GM23338 (cell line): ENCODE data around the gene ST8SIA3. TPM values are rescaled to one million over a fixed set of nuclear protein-coding genes. Genes with fewer than 3 reads are reported as not detected.

Source experiments
- ATAC-seq: fragments of 200-7000 bp; cut with Tn5 transposase; 3 replicates; pipeline ENCODE4 v1.9.1; 2020
- DNase-seq: peaks from one replicate; pipeline ENCODE4 v3.0.0-alpha.2; 2015; ENCODE audit warnings: low spot score
- H2AFZ ChIP-seq: fragments of 200-600 bp; sonication (generic); 2 replicates; pipeline ENCODE4 v1.8.0; 2016; ENCODE audit warnings: antibody characterized with exemption, mild to moderate bottlenecking, moderate library complexity
- H3F3A ChIP-seq: fragments of 200-600 bp; sonication (generic); replicated peaks from 2 replicates; pipeline ENCODE4 v1.8.0; 2017; ENCODE audit warnings: antibody characterized with exemption, mixed run types, low read depth
- H3K27ac ChIP-seq: fragments of 200-600 bp; sonication (generic); 2 replicates; pipeline ENCODE4 v1.6.1; 2016; ENCODE audit warnings: low read depth
- H3K27me3 ChIP-seq: fragments of 200-600 bp; sonication (generic); 2 replicates; pipeline ENCODE4 v1.8.0; 2016; ENCODE audit warnings: mild to moderate bottlenecking, mixed run types, moderate library complexity; ENCODE audit not compliant: insufficient read depth
- H3K36me3 ChIP-seq: fragments of 200-600 bp; sonication (generic); 2 replicates; pipeline ENCODE4 v1.8.0; 2016; ENCODE audit warnings: mild to moderate bottlenecking; ENCODE audit not compliant: insufficient read depth
- H3K4me1 ChIP-seq: fragments of 200-600 bp; sonication (generic); 2 replicates; pipeline ENCODE4 v1.8.0; 2016; ENCODE audit warnings: mild to moderate bottlenecking, moderate library complexity; ENCODE audit not compliant: insufficient read depth
- H3K4me2 ChIP-seq: fragments of 200-600 bp; sonication (generic); 2 replicates; pipeline ENCODE4 v1.7.1; 2017; ENCODE audit warnings: mixed run types
- H3K4me3 ChIP-seq: fragments of 200-600 bp; sonication (generic); 2 replicates; pipeline ENCODE4 v1.6.1; 2016; ENCODE audit warnings: mixed run types
- H3K79me2 ChIP-seq: fragments of 200-600 bp; sonication (generic); replicated peaks from 2 replicates; pipeline ENCODE4 v1.8.0; 2017; ENCODE audit warnings: mild to moderate bottlenecking; ENCODE audit not compliant: insufficient read depth
- H3K9me2 ChIP-seq: fragments of 200-600 bp; sonication (generic); 2 replicates; pipeline ENCODE4 v1.8.0; 2017; ENCODE audit not compliant: insufficient read depth
- H4K20me1 ChIP-seq: fragments of 200-600 bp; sonication (generic); replicated peaks from 2 replicates; pipeline ENCODE4 v1.8.0; 2017; ENCODE audit warnings: mild to moderate bottlenecking; ENCODE audit not compliant: insufficient read depth
- H3K27ac Mint-ChIP-seq: 2 replicates; pipeline ENCODE4 v1.8.0; 2020; ENCODE audit warnings: inconsistent platforms, mild to moderate bottlenecking, moderate library complexity, mixed read lengths
- H3K27me3 Mint-ChIP-seq: 3 replicates; pipeline ENCODE4 v1.8.0; 2022; ENCODE audit warnings: low read depth, mild to moderate bottlenecking, moderate library complexity, mixed read lengths, inconsistent platforms; ENCODE audit not compliant: insufficient read depth, poor library complexity
- H3K36me3 Mint-ChIP-seq: 3 replicates; pipeline ENCODE4 v1.8.0; 2021; ENCODE audit warnings: low read depth, mild to moderate bottlenecking, inconsistent platforms, moderate library complexity, mixed read lengths
- H3K4me1 Mint-ChIP-seq: 3 replicates; pipeline ENCODE4 v1.8.0; 2020; ENCODE audit warnings: mild to moderate bottlenecking, inconsistent platforms, mixed read lengths
- H3K4me3 Mint-ChIP-seq: 3 replicates; pipeline ENCODE4 v1.8.0; 2021; ENCODE audit warnings: moderate library complexity, mild to moderate bottlenecking, inconsistent platforms, mixed read lengths
- H3K9me3 Mint-ChIP-seq: 3 replicates; pipeline ENCODE4 v1.8.0; 2020; ENCODE audit warnings: moderate library complexity, mild to moderate bottlenecking, inconsistent platforms, mixed read lengths
- CREB1 ChIP-seq: fragments of 250-450 bp; sonication (Bioruptor Pico); IDR thresholded peaks from 2 replicates; pipeline ENCODE4 v1.5.0; 2020; ENCODE audit warnings: low read depth, mild to moderate bottlenecking, moderate library complexity
- CTCF ChIP-seq, 2 experiments: fragments of 200-600 bp in 1 of 2; sonication (generic) in 1 of 2; conservative IDR thresholded peaks; 2 replicates each; pipeline versions ENCODE4 v1.5.1 to v1.6.1; 2016 to 2017; ENCODE audit warnings: antibody characterized with exemption in 2 of 2, low read depth in 2 of 2, mild to moderate bottlenecking in 2 of 2, moderate library complexity in 1 of 2
- JUNB ChIP-seq: IDR thresholded peaks from one replicate; pipeline ENCODE4 v1.6.1; 2016; ENCODE audit warnings: antibody characterized with exemption; ENCODE audit not compliant: unreplicated experiment
- NANOG ChIP-seq: IDR thresholded peaks from 2 replicates; pipeline ENCODE4 v1.6.1; 2016; ENCODE audit warnings: antibody characterized with exemption, borderline replicate concordance
- STAT1 ChIP-seq: IDR thresholded peaks from one replicate; pipeline ENCODE4 v1.6.1; 2016; ENCODE audit warnings: antibody characterized with exemption; ENCODE audit not compliant: unreplicated experiment
- ZNF114 ChIP-seq: fragments of 250-450 bp; sonication (Bioruptor Pico); IDR thresholded peaks from 2 replicates; pipeline ENCODE4 v1.5.0; 2020; ENCODE audit warnings: mild to moderate bottlenecking, moderate library complexity
- ZNF331 ChIP-seq: fragments of 250-450 bp; sonication (Bioruptor Pico); IDR thresholded peaks from 2 replicates; pipeline ENCODE4 v1.5.0; 2020; ENCODE audit warnings: low read depth, mild to moderate bottlenecking, moderate library complexity
- polyA plus RNA-seq: library from polyadenylated mRNA; unstranded; fragments of >200 nt; fragmentation: Nextera tagmentation; extraction: Ambion mirVana; gene quantifications from 2 replicates; pipeline ENCODE4 v1.2.1, GENCODE V29; 2016
- total RNA-seq: library from RNA; depleted of rRNA; stranded (reverse); fragments of >200 nt; shearing (Covaris generic); gene quantifications from 2 replicates; pipeline ENCODE4 v1.2.3, GENCODE V29; 2014
- TF ChIP-seq, protein P1 (sequence below): IDR thresholded peaks from 2 replicates; pipeline ENCODE4 v1.6.1; 2016; ENCODE audit warnings: antibody characterized with exemption
- TF ChIP-seq, protein P2 (sequence below): fragments of 250-450 bp; sonication (Bioruptor Pico); IDR thresholded peaks from 2 replicates; pipeline ENCODE4 v1.5.0; 2020; ENCODE audit warnings: mild to moderate bottlenecking, moderate library complexity
- TF ChIP-seq, protein P3 (sequence below): IDR thresholded peaks from one replicate; pipeline ENCODE4 v1.6.1; 2018; ENCODE audit warnings: antibody characterized with exemption; ENCODE audit not compliant: unreplicated experiment

ST8SIA3 gene
- total and polyA plus RNA-seq, 2 experiments from 2014 or later = 1.3 to 2.2 TPM

DNA sequence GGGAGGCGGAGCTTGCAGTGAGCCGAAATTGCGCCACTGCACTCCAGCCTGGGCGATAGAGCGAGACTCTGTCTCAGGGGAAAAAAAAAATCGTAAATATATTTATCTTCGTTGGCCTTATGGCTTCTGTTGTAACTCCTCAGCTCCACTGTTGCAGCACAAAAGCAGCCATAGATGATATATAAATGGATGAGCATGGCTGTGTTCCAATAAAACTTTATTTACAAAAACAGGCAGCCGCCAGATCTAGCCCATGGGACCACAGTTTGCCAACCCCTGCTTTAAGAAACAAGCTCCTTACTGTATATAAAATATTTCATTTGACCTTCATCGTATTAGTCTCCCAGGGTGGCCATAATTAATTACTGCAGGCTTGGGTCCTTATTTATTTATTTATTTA, 20.1 kb downstream of the ST8SIA3 start:
- TF ChIP-seq CREB1 (CRISPR knock-in tag) (no peak), ZNF331 (CRISPR knock-in tag) (no peak)
- Mint-ChIP-seq H3K27ac (no peak overlapping the region), H3K36me3 (no peaks in the 10 kb centered on the region), H3K4me3 (no peak overlapping the region), H3K27me3 (no peaks in the 10 kb centered on the region), H3K4me1 (no peaks in the 10 kb centered on the region), H3K9me3 (no peaks in the 10 kb centered on the region)
- H3K27me3 ChIP-seq = no peaks in the 10 kb centered on the region
- H3K4me3 ChIP-seq = no peak overlapping the region
- no peaks in the 10 kb centered on the region for H3K36me3 ChIP-seq
- no peaks in the 10 kb centered on the region for H3K79me2 ChIP-seq
- no peaks in the 10 kb centered on the region for H3F3A ChIP-seq
- H2AFZ ChIP-seq = no peak overlapping the region
- H3K4me2 ChIP-seq = no peak overlapping the region
- no peaks in the 10 kb centered on the region for H3K4me1 ChIP-seq
- ATAC-seq (no peak), DNase-seq (no peak)
- H3K27ac ChIP-seq = no peak overlapping the region
- no peaks in the 10 kb centered on the region for H4K20me1 ChIP-seq
- no peaks in the 10 kb centered on the region for H3K9me2 ChIP-seq

DNA sequence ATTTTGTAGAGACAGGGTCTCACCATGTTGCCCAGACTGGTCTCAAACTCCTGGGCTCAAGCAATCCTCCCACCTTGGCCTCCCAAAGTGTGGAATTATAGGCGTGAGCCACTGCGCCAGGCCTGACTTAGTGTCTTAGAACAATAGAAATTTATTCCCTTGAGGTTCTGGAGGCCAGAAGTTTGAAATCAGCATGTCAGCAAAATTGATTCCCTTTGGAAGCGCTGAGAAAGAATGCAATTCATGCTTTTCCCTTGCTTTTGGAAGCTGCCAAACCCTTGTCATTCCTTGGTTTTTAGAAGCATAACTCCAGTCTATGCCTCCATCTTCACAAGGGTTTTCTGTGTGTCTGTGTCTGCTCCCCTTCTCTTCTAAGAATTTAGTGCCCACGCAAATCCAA, 20.7 kb downstream of the ST8SIA3 start:
- no peaks in the 10 kb centered on the region for H3K4me1 ChIP-seq
- ATAC-seq = no peak
- TF ChIP-seq NANOG (no peak), CREB1 (CRISPR knock-in tag) (no peak), STAT1 (no peak), CTCF (conservative IDR thresholded peaks at IDR 0.05; ENCODE audit: low read depth in 2 of 2) (no peak), ZNF331 (CRISPR knock-in tag) (no peak), JUNB (no peak), ZNF114 (CRISPR knock-in tag) (no peak)
- TF ChIP-seq, protein P1, sequence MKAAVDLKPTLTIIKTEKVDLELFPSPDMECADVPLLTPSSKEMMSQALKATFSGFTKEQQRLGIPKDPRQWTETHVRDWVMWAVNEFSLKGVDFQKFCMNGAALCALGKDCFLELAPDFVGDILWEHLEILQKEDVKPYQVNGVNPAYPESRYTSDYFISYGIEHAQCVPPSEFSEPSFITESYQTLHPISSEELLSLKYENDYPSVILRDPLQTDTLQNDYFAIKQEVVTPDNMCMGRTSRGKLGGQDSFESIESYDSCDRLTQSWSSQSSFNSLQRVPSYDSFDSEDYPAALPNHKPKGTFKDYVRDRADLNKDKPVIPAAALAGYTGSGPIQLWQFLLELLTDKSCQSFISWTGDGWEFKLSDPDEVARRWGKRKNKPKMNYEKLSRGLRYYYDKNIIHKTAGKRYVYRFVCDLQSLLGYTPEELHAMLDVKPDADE = no peak
- TF ChIP-seq, protein P2, sequence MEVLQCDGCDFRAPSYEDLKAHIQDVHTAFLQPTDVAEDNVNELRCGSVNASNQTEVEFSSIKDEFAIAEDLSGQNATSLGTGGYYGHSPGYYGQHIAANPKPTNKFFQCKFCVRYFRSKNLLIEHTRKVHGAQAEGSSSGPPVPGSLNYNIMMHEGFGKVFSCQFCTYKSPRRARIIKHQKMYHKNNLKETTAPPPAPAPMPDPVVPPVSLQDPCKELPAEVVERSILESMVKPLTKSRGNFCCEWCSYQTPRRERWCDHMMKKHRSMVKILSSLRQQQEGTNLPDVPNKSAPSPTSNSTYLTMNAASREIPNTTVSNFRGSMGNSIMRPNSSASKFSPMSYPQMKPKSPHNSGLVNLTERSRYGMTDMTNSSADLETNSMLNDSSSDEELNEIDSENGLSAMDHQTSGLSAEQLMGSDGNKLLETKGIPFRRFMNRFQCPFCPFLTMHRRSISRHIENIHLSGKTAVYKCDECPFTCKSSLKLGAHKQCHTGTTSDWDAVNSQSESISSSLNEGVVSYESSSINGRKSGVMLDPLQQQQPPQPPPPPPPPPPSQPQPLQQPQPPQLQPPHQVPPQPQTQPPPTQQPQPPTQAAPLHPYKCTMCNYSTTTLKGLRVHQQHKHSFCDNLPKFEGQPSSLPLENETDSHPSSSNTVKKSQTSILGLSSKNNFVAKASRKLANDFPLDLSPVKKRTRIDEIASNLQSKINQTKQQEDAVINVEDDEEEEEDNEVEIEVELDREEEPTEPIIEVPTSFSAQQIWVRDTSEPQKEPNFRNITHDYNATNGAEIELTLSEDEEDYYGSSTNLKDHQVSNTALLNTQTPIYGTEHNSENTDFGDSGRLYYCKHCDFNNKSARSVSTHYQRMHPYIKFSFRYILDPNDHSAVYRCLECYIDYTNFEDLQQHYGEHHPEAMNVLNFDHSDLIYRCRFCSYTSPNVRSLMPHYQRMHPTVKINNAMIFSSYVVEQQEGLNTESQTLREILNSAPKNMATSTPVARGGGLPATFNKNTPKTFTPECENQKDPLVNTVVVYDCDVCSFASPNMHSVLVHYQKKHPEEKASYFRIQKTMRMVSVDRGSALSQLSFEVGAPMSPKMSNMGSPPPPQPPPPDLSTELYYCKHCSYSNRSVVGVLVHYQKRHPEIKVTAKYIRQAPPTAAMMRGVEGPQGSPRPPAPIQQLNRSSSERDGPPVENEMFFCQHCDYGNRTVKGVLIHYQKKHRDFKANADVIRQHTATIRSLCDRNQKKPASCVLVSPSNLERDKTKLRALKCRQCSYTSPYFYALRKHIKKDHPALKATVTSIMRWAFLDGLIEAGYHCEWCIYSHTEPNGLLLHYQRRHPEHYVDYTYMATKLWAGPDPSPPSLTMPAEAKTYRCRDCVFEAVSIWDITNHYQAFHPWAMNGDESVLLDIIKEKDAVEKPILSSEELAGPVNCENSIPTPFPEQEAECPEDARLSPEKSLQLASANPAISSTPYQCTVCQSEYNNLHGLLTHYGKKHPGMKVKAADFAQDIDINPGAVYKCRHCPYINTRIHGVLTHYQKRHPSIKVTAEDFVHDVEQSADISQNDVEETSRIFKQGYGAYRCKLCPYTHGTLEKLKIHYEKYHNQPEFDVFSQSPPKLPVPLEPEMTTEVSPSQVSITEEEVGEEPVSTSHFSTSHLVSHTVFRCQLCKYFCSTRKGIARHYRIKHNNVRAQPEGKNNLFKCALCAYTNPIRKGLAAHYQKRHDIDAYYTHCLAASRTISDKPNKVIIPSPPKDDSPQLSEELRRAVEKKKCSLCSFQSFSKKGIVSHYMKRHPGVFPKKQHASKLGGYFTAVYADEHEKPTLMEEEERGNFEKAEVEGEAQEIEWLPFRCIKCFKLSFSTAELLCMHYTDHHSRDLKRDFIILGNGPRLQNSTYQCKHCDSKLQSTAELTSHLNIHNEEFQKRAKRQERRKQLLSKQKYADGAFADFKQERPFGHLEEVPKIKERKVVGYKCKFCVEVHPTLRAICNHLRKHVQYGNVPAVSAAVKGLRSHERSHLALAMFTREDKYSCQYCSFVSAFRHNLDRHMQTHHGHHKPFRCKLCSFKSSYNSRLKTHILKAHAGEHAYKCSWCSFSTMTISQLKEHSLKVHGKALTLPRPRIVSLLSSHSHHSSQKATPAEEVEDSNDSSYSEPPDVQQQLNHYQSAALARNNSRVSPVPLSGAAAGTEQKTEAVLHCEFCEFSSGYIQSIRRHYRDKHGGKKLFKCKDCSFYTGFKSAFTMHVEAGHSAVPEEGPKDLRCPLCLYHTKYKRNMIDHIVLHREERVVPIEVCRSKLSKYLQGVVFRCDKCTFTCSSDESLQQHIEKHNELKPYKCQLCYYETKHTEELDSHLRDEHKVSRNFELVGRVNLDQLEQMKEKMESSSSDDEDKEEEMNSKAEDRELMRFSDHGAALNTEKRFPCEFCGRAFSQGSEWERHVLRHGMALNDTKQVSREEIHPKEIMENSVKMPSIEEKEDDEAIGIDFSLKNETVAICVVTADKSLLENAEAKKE (CRISPR knock-in tag) = no peak
- TF ChIP-seq, protein P3, sequence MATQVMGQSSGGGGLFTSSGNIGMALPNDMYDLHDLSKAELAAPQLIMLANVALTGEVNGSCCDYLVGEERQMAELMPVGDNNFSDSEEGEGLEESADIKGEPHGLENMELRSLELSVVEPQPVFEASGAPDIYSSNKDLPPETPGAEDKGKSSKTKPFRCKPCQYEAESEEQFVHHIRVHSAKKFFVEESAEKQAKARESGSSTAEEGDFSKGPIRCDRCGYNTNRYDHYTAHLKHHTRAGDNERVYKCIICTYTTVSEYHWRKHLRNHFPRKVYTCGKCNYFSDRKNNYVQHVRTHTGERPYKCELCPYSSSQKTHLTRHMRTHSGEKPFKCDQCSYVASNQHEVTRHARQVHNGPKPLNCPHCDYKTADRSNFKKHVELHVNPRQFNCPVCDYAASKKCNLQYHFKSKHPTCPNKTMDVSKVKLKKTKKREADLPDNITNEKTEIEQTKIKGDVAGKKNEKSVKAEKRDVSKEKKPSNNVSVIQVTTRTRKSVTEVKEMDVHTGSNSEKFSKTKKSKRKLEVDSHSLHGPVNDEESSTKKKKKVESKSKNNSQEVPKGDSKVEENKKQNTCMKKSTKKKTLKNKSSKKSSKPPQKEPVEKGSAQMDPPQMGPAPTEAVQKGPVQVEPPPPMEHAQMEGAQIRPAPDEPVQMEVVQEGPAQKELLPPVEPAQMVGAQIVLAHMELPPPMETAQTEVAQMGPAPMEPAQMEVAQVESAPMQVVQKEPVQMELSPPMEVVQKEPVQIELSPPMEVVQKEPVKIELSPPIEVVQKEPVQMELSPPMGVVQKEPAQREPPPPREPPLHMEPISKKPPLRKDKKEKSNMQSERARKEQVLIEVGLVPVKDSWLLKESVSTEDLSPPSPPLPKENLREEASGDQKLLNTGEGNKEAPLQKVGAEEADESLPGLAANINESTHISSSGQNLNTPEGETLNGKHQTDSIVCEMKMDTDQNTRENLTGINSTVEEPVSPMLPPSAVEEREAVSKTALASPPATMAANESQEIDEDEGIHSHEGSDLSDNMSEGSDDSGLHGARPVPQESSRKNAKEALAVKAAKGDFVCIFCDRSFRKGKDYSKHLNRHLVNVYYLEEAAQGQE = no peak

More for the DNA sequence above, 20.7 kb downstream of the ST8SIA3 start:
- DNase-seq = no peak
- no peaks in the 10 kb centered on the region for H3K9me3 Mint-ChIP-seq
- no peaks in the 10 kb centered on the region for H3F3A ChIP-seq
- no peaks in the 10 kb centered on the region for H3K4me1 Mint-ChIP-seq
- H3K4me3 ChIP-seq = no peak overlapping the region
- H3K36me3 ChIP-seq = no peaks in the 10 kb centered on the region
- no peaks in the 10 kb centered on the region for H3K36me3 Mint-ChIP-seq
- no peaks in the 10 kb centered on the region for H3K27me3 Mint-ChIP-seq
- H3K27me3 ChIP-seq = no peaks in the 10 kb centered on the region
- H3K79me2 ChIP-seq = no peaks in the 10 kb centered on the region
- H3K27ac Mint-ChIP-seq = no peak overlapping the region
- no peak overlapping the region for H3K4me3 Mint-ChIP-seq
- H3K4me2 ChIP-seq = no peak overlapping the region
- H2AFZ ChIP-seq = no peak overlapping the region
- no peak overlapping the region for H3K27ac ChIP-seq
- no peaks in the 10 kb centered on the region for H4K20me1 ChIP-seq
- H3K9me2 ChIP-seq = no peaks in the 10 kb centered on the region
